IMR-90 (cell line): ENCODE measurements around the gene ANTXR1. TPM values are rescaled to one million over a fixed set of nuclear protein-coding genes. Genes with fewer than 3 reads are reported as not detected.
A peak's percentile ranks its signal among the peaks of the same experiment; 100 is the strongest.

Experiments used
- ATAC-seq: fragments of 200-7000 bp; cut with Tn5 transposase; 2 replicates; pipeline ENCODE4 v1.9.1; 2020; ENCODE audit warnings: low read depth, mild to moderate bottlenecking, moderate library complexity
- BruUV-seq: library from RNA; stranded (reverse); fragments of 400-500 nt; replicated peaks from 2 replicates; lab custom pipeline; 2021; lab: Mats Ljungman, UMichigan
- CTCF ChIA-PET: fragments of 300-600 bp; formaldehyde crosslinking; extraction: SDS; loops from one replicate; lab custom pipeline; 2021; ENCODE audit warnings: antibody characterized with exemption; lab: Yijun Ruan, JAX
- POLR2A ChIA-PET: fragments of 300-600 bp; sonication (Branson Sonifier 250); formaldehyde crosslinking; loops from one replicate; lab custom pipeline; 2022; ENCODE audit warnings: antibody characterized with exemption; ENCODE audit not compliant: unreplicated experiment; lab: Charles Lee
- DNase-seq: peaks from one replicate; pipeline ENCODE4 v3.0.0; 2013
- H2AFZ ChIP-seq: replicated peaks from 2 replicates; pipeline ENCODE3; 2013; ENCODE audit warnings: low read length, mild to moderate bottlenecking; ENCODE audit not compliant: poor library complexity
- H2AK5ac ChIP-seq: 2 replicates; pipeline ENCODE4 v1.6.1; 2013; ENCODE audit warnings: low read depth, low read length, inconsistent platforms
- H2AK9ac ChIP-seq: replicated peaks from 2 replicates; pipeline ENCODE3; 2013; ENCODE audit warnings: mild to moderate bottlenecking, low read depth, low read length, moderate library complexity; ENCODE audit not compliant: poor library complexity
- H2BK120ac ChIP-seq: 2 replicates; pipeline ENCODE4 v1.6.1; 2013; ENCODE audit warnings: low read depth, low read length, inconsistent platforms
- H2BK15ac ChIP-seq: 3 replicates; pipeline ENCODE4 v1.6.1; 2013; ENCODE audit warnings: low read depth, low read length, inconsistent platforms
- H2BK20ac ChIP-seq: 2 replicates; pipeline ENCODE4 v1.6.1; 2013; ENCODE audit warnings: low read depth, mild to moderate bottlenecking, inconsistent platforms, low read length, moderate library complexity
- H2BK5ac ChIP-seq: 2 replicates; pipeline ENCODE4 v1.6.1; 2013; ENCODE audit warnings: mild to moderate bottlenecking, low read depth, low read length, inconsistent platforms; ENCODE audit not compliant: poor library complexity, severe bottlenecking
- H3K14ac ChIP-seq: replicated peaks from 2 replicates; pipeline ENCODE4 v1.6.1; 2013; ENCODE audit warnings: low read depth, low read length, inconsistent platforms
- H3K18ac ChIP-seq: 2 replicates; pipeline ENCODE4 v1.6.1; 2013; ENCODE audit warnings: low read depth, low read length, control low read depth
- H3K23ac ChIP-seq: 2 replicates; pipeline ENCODE4 v1.6.1; 2013; ENCODE audit warnings: low read depth, low read length, inconsistent platforms
- H3K27ac ChIP-seq: 2 replicates; pipeline ENCODE4 v1.5.1; 2013; ENCODE audit warnings: mild to moderate bottlenecking, control low read depth, low read length; ENCODE audit not compliant: insufficient read depth
- H3K27me3 ChIP-seq: 2 replicates; pipeline ENCODE4 v1.6.1; 2013; ENCODE audit warnings: low read length; ENCODE audit not compliant: control insufficient read depth, insufficient read depth
- H3K36me3 ChIP-seq: 2 replicates; pipeline ENCODE4 v1.6.1; 2013; ENCODE audit warnings: low read length, mixed read lengths; ENCODE audit not compliant: control insufficient read depth, insufficient read depth
- H3K4ac ChIP-seq: 2 replicates; pipeline ENCODE4 v1.6.1; 2013; ENCODE audit warnings: low read depth, low read length, inconsistent platforms
- H3K4me1 ChIP-seq: 2 replicates; pipeline ENCODE4 v1.6.1; 2013; ENCODE audit warnings: low read length, mixed read lengths; ENCODE audit not compliant: control insufficient read depth, insufficient read depth
- H3K4me2 ChIP-seq: 2 replicates; pipeline ENCODE4 v1.6.1; 2013; ENCODE audit warnings: low read depth, mild to moderate bottlenecking, control low read depth, low read length, moderate library complexity
- H3K4me3 ChIP-seq: 2 replicates; pipeline ENCODE4 v1.5.1; 2013; ENCODE audit warnings: low read depth, mild to moderate bottlenecking, control low read depth, low read length, moderate library complexity; ENCODE audit not compliant: insufficient read depth
- H3K56ac ChIP-seq: 2 replicates; pipeline ENCODE4 v1.6.1; 2013; ENCODE audit warnings: low read length, inconsistent platforms; ENCODE audit not compliant: insufficient read depth; ENCODE audit errors: extremely low read depth
- H3K79me1 ChIP-seq, 2 experiments: 2 replicates each; pipeline ENCODE4 v1.6.1; 2013; ENCODE audit warnings: low read length in 2 of 2, inconsistent platforms in 1 of 2, low read depth in 1 of 2
- H3K9ac ChIP-seq: 2 replicates; pipeline ENCODE4 v1.6.1; 2013; ENCODE audit warnings: low read depth, low read length, control low read depth
- H3K9me1 ChIP-seq: 2 replicates; pipeline ENCODE4 v1.6.1; 2013; ENCODE audit warnings: low read length, inconsistent platforms; ENCODE audit not compliant: insufficient read depth
- H3K9me3 ChIP-seq: 2 replicates; pipeline ENCODE4 v1.6.1; 2013; ENCODE audit warnings: low read length; ENCODE audit not compliant: control insufficient read depth, insufficient read depth
- H4K20me1 ChIP-seq: 2 replicates; pipeline ENCODE4 v1.6.1; 2013; ENCODE audit warnings: low read length, inconsistent platforms; ENCODE audit not compliant: insufficient read depth
- H4K5ac ChIP-seq: 2 replicates; pipeline ENCODE4 v1.6.1; 2013; ENCODE audit warnings: mild to moderate bottlenecking, low read depth, low read length, control low read depth
- H4K8ac ChIP-seq, 2 experiments: 2 replicates each; pipeline ENCODE4 v1.6.1; 2013; ENCODE audit warnings: low read depth in 2 of 2, low read length in 2 of 2, control low read depth in 1 of 2, inconsistent platforms in 1 of 2
- H4K91ac ChIP-seq: 2 replicates; pipeline ENCODE4 v1.6.1; 2013; ENCODE audit warnings: low read depth, low read length, inconsistent platforms; ENCODE audit not compliant: insufficient read depth
- MAFK ChIP-seq: IDR thresholded peaks from 2 replicates; pipeline ENCODE4 v1.6.1; 2012; ENCODE audit warnings: low read depth, low read length, improper control_type of control experiment
- MAZ ChIP-seq: IDR thresholded peaks from 2 replicates; pipeline ENCODE4 v1.6.1; 2012; ENCODE audit warnings: low read depth, mild to moderate bottlenecking, low read length, improper control_type of control experiment, moderate library complexity, borderline replicate concordance
- RAD21 ChIP-seq: IDR thresholded peaks from 2 replicates; pipeline ENCODE4 v1.6.1; 2012; ENCODE audit warnings: low read length, improper control_type of control experiment
- RFX5 ChIP-seq: IDR thresholded peaks from 2 replicates; pipeline ENCODE4 v1.8.0; 2012; ENCODE audit warnings: low read depth, mild to moderate bottlenecking, low read length, moderate library complexity
- SMC3 ChIP-seq: fragments of 150-350 bp; IDR thresholded peaks from 2 replicates; pipeline ENCODE4 v1.6.1; 2016; ENCODE audit warnings: low read depth, mild to moderate bottlenecking, antibody characterized with exemption, low read length, moderate library complexity
- dilution Hi-C: fragments of 300-500 bp; cut with HindIII; formaldehyde crosslinking; loops from one replicate; pipeline ENCODE4 v1.14.3; 2018; ENCODE audit warnings: low sequenced_read_pairs; ENCODE audit not compliant: unreplicated experiment
- in situ Hi-C: fragments of 300-500 bp; cut with MboI; formaldehyde crosslinking; loops from 3 replicates; pipeline ENCODE4 v1.14.3; 2019; ENCODE audit warnings: low sequenced_read_pairs, inconsistent platforms, mixed read lengths
- intact Hi-C: fragments of 100-400 bp; cut with micrococcal nuclease; formaldehyde crosslinking; loops from 2 replicates; pipeline ENCODE4 v1.10.0; 2022
- polyA plus RNA-seq, 3 experiments: library from polyadenylated mRNA; depleted of rRNA; stranded (reverse); fragments of >200 nt; gene quantifications; 2 replicates each; pipeline ENCODE4 v1.2.3, GENCODE V29; 2012; ENCODE audit warnings: low replicate concordance in 1 of 3
- total RNA-seq: library from RNA; depleted of rRNA; stranded (reverse); fragments of >200 nt; gene quantifications from 2 replicates; pipeline ENCODE4 v1.2.3, GENCODE V29; 2012
- TF ChIP-seq, protein P1 (sequence below): fragments of 150-350 bp; IDR thresholded peaks from 2 replicates; pipeline ENCODE4 v1.6.1; 2016; ENCODE audit warnings: low read depth, mild to moderate bottlenecking, low read length, moderate library complexity, borderline replicate concordance

The ANTXR1 gene
- total and polyA plus RNA-seq, 2 of the 4 experiments (the other 2 are of a cell fraction) = 27.2 to 36.9 TPM

DNA sequence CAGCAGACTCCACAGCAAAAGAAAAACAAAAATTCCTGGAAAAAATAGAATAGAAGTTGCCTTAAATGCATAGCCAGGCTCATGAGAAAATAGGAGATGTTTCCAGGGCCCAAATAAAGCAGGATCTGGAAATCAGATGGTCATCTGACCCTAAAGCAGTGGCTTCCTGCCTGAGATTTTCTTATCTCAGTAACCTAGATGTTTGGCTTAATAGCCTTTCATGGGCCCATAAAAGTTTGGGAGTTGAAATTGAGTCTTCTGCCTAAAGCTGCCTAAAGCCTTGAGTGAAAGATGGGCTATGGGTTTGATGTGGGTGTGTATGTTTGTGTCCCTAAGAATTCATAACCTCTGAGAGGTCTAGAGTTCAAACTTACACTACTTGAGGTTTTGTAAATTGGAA lies 149.1 kb downstream of the ANTXR1 start:
- Histone ChIP-seq H2BK20ac (peak overlapping the region; percentile 87; the same call in 1 of the 2 replicates), H3K36me3 (peaks cover 37% of the 10 kb centered on the region), H3K27ac (no peak overlapping the region), H3K27me3 (no peaks in the 10 kb centered on the region), H3K14ac (peak overlapping the region; percentile 72), H2BK5ac (peak overlapping the region; percentile 84), H3K9ac (no peak overlapping the region), H4K20me1 (no peaks in the 10 kb centered on the region; the same call in 1 of the 2 replicates), H2AK5ac (no peak overlapping the region), H3K79me1 (peaks cover 25 to 59% of the 10 kb centered on the region in 2 experiments), H4K5ac (peak overlapping the region; percentile 15; the same call in 1 of the 2 replicates), H3K9me3 (no peaks in the 10 kb centered on the region), H3K4me2 (no peak overlapping the region), H3K23ac (peak overlapping the region; percentile 36; the same call in 1 of the 2 replicates), H2AK9ac (no peak overlapping the region), H3K56ac (no peak overlapping the region), H2AFZ (no peak overlapping the region), H4K91ac (peak overlapping the region; percentile 56; the same call in 1 of the 2 replicates), H3K4me3 (no peak overlapping the region), H3K18ac (peak overlapping the region; percentile 11; the same call in 1 of the 2 replicates), H3K4me1 (peaks cover 21% of the 10 kb centered on the region), H4K8ac (peak overlapping the region in 1 of 2 experiments; percentile 48; a peak in 1 of 4 replicates), H3K9me1 (peaks cover 27% of the 10 kb centered on the region), H3K4ac (peak overlapping the region; percentile 25; the same call in 1 of the 2 replicates), H2BK120ac (peak overlapping the region; percentile 97; the same call in 1 of the 2 replicates), H2BK15ac (peak overlapping the region; percentile 72)
- no peak for DNase-seq
- TF ChIP-seq, protein P1, sequence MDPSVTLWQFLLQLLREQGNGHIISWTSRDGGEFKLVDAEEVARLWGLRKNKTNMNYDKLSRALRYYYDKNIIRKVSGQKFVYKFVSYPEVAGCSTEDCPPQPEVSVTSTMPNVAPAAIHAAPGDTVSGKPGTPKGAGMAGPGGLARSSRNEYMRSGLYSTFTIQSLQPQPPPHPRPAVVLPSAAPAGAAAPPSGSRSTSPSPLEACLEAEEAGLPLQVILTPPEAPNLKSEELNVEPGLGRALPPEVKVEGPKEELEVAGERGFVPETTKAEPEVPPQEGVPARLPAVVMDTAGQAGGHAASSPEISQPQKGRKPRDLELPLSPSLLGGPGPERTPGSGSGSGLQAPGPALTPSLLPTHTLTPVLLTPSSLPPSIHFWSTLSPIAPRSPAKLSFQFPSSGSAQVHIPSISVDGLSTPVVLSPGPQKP = no peak
- TF ChIP-seq RAD21 (no peak), MAFK (no peak), SMC3 (no peak), RFX5 (no peak), MAZ (no peak)
- ATAC-seq = no peak
- intact Hi-C loops = loop anchor here (2.0 kb wide), 1 partner anchor 145 kb away; no protein-coding TSS in a partner anchor
- dilution Hi-C loops = no loop called here
- in situ Hi-C loops = no loop called here
- BruUV-seq = no TSS peak
- CTCF ChIA-PET = no interaction called here
- POLR2A ChIA-PET = interaction anchor here (0.7 kb wide), 1 partner anchor 15 kb away, joined by 3 read pairs; no protein-coding TSS in a partner anchor
